Measurements from ENCODE around the gene ROBO1.

DNA sequence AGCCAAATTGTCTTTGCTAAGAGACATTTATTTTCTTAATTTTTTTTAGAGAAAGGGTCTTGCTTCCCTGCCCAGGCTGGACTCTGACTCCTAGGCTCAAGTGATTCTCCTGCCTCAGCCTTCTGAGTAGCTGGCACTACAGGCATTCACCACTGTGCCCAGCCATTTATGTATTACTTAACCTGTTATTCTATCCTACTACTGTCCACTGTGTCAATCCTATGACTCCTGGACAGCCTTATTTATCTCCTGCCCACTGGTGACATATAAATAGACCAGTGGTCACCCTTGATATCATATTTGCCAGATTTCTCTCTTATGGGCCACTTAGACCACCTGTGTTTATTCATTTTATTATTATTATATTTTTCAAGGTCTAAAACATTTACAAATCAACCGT lies 161.4 kb downstream of the ROBO1 start:
- TF ChIP-seq, protein P1, sequence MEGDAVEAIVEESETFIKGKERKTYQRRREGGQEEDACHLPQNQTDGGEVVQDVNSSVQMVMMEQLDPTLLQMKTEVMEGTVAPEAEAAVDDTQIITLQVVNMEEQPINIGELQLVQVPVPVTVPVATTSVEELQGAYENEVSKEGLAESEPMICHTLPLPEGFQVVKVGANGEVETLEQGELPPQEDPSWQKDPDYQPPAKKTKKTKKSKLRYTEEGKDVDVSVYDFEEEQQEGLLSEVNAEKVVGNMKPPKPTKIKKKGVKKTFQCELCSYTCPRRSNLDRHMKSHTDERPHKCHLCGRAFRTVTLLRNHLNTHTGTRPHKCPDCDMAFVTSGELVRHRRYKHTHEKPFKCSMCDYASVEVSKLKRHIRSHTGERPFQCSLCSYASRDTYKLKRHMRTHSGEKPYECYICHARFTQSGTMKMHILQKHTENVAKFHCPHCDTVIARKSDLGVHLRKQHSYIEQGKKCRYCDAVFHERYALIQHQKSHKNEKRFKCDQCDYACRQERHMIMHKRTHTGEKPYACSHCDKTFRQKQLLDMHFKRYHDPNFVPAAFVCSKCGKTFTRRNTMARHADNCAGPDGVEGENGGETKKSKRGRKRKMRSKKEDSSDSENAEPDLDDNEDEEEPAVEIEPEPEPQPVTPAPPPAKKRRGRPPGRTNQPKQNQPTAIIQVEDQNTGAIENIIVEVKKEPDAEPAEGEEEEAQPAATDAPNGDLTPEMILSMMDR (IDR thresholded peaks at IDR 0.05): no peak
- no peak for TF ChIP-seq POLR2A (IDR thresholded peaks at IDR 0.05)
